GM23338 (cell line): ENCODE results near the gene MRAS. TPM values are rescaled to one million over a fixed set of nuclear protein-coding genes. Genes with fewer than 3 reads are reported as not detected.
A peak's percentile ranks its signal among the peaks of the same experiment; 100 is the strongest.

Experiments
- ATAC-seq: fragments of 200-7000 bp; cut with Tn5 transposase; 3 replicates; pipeline ENCODE4 v1.9.1; 2020
- DNase-seq: peaks from one replicate; pipeline ENCODE4 v3.0.0-alpha.2; 2015; ENCODE audit warnings: low spot score
- H2AFZ ChIP-seq: fragments of 200-600 bp; sonication (generic); 2 replicates; pipeline ENCODE4 v1.8.0; 2016; ENCODE audit warnings: antibody characterized with exemption, mild to moderate bottlenecking, moderate library complexity
- H3F3A ChIP-seq: fragments of 200-600 bp; sonication (generic); replicated peaks from 2 replicates; pipeline ENCODE4 v1.8.0; 2017; ENCODE audit warnings: antibody characterized with exemption, mixed run types, low read depth
- H3K27ac ChIP-seq: fragments of 200-600 bp; sonication (generic); 2 replicates; pipeline ENCODE4 v1.6.1; 2016; ENCODE audit warnings: low read depth
- H3K27me3 ChIP-seq: fragments of 200-600 bp; sonication (generic); 2 replicates; pipeline ENCODE4 v1.8.0; 2016; ENCODE audit warnings: mild to moderate bottlenecking, mixed run types, moderate library complexity; ENCODE audit not compliant: insufficient read depth
- H3K36me3 ChIP-seq: fragments of 200-600 bp; sonication (generic); 2 replicates; pipeline ENCODE4 v1.8.0; 2016; ENCODE audit warnings: mild to moderate bottlenecking; ENCODE audit not compliant: insufficient read depth
- H3K4me1 ChIP-seq: fragments of 200-600 bp; sonication (generic); 2 replicates; pipeline ENCODE4 v1.8.0; 2016; ENCODE audit warnings: mild to moderate bottlenecking, moderate library complexity; ENCODE audit not compliant: insufficient read depth
- H3K4me2 ChIP-seq: fragments of 200-600 bp; sonication (generic); 2 replicates; pipeline ENCODE4 v1.7.1; 2017; ENCODE audit warnings: mixed run types
- H3K4me3 ChIP-seq: fragments of 200-600 bp; sonication (generic); 2 replicates; pipeline ENCODE4 v1.6.1; 2016; ENCODE audit warnings: mixed run types
- H3K79me2 ChIP-seq: fragments of 200-600 bp; sonication (generic); replicated peaks from 2 replicates; pipeline ENCODE4 v1.8.0; 2017; ENCODE audit warnings: mild to moderate bottlenecking; ENCODE audit not compliant: insufficient read depth
- H3K9me2 ChIP-seq: fragments of 200-600 bp; sonication (generic); 2 replicates; pipeline ENCODE4 v1.8.0; 2017; ENCODE audit not compliant: insufficient read depth
- H4K20me1 ChIP-seq: fragments of 200-600 bp; sonication (generic); replicated peaks from 2 replicates; pipeline ENCODE4 v1.8.0; 2017; ENCODE audit warnings: mild to moderate bottlenecking; ENCODE audit not compliant: insufficient read depth
- H3K27ac Mint-ChIP-seq: 2 replicates; pipeline ENCODE4 v1.8.0; 2020; ENCODE audit warnings: inconsistent platforms, mild to moderate bottlenecking, moderate library complexity, mixed read lengths
- H3K27me3 Mint-ChIP-seq: 3 replicates; pipeline ENCODE4 v1.8.0; 2022; ENCODE audit warnings: low read depth, mild to moderate bottlenecking, moderate library complexity, mixed read lengths, inconsistent platforms; ENCODE audit not compliant: insufficient read depth, poor library complexity
- H3K36me3 Mint-ChIP-seq: 3 replicates; pipeline ENCODE4 v1.8.0; 2021; ENCODE audit warnings: low read depth, mild to moderate bottlenecking, inconsistent platforms, moderate library complexity, mixed read lengths
- H3K4me1 Mint-ChIP-seq: 3 replicates; pipeline ENCODE4 v1.8.0; 2020; ENCODE audit warnings: mild to moderate bottlenecking, inconsistent platforms, mixed read lengths
- H3K4me3 Mint-ChIP-seq: 3 replicates; pipeline ENCODE4 v1.8.0; 2021; ENCODE audit warnings: moderate library complexity, mild to moderate bottlenecking, inconsistent platforms, mixed read lengths
- H3K9me3 Mint-ChIP-seq: 3 replicates; pipeline ENCODE4 v1.8.0; 2020; ENCODE audit warnings: moderate library complexity, mild to moderate bottlenecking, inconsistent platforms, mixed read lengths
- CREB1 ChIP-seq: fragments of 250-450 bp; sonication (Bioruptor Pico); IDR thresholded peaks from 2 replicates; pipeline ENCODE4 v1.5.0; 2020; ENCODE audit warnings: low read depth, mild to moderate bottlenecking, moderate library complexity
- CTCF ChIP-seq, 2 experiments: fragments of 200-600 bp in 1 of 2; sonication (generic) in 1 of 2; conservative IDR thresholded peaks; 2 replicates each; pipeline versions ENCODE4 v1.5.1 to v1.6.1; 2016 to 2017; ENCODE audit warnings: antibody characterized with exemption in 2 of 2, low read depth in 2 of 2, mild to moderate bottlenecking in 2 of 2, moderate library complexity in 1 of 2
- ETS1 ChIP-seq: IDR thresholded peaks from 2 replicates; pipeline ENCODE4 v1.6.1; 2016; ENCODE audit warnings: antibody characterized with exemption
- EZH2 ChIP-seq: fragments of 200-600 bp; sonication (generic); IDR thresholded peaks from one replicate; pipeline ENCODE4 v1.8.0; 2017; ENCODE audit warnings: antibody characterized with exemption, mild to moderate bottlenecking, low read depth; ENCODE audit not compliant: unreplicated experiment
- EZH2phosphoT487 ChIP-seq: fragments of 200-600 bp; sonication (generic); IDR thresholded peaks from one replicate; pipeline ENCODE4 v1.8.1; 2018; ENCODE audit warnings: antibody characterized with exemption; ENCODE audit not compliant: unreplicated experiment
- JUNB ChIP-seq: IDR thresholded peaks from one replicate; pipeline ENCODE4 v1.6.1; 2016; ENCODE audit warnings: antibody characterized with exemption; ENCODE audit not compliant: unreplicated experiment
- NANOG ChIP-seq: IDR thresholded peaks from 2 replicates; pipeline ENCODE4 v1.6.1; 2016; ENCODE audit warnings: antibody characterized with exemption, borderline replicate concordance
- POLR2AphosphoS5 ChIP-seq: IDR thresholded peaks from 2 replicates; pipeline ENCODE4 v1.6.1; 2016; ENCODE audit warnings: antibody characterized with exemption, low read depth
- REST ChIP-seq: IDR thresholded peaks from one replicate; pipeline ENCODE4 v1.6.1; 2018; ENCODE audit warnings: antibody characterized with exemption; ENCODE audit not compliant: unreplicated experiment
- STAT1 ChIP-seq: IDR thresholded peaks from one replicate; pipeline ENCODE4 v1.6.1; 2016; ENCODE audit warnings: antibody characterized with exemption; ENCODE audit not compliant: unreplicated experiment
- ZNF114 ChIP-seq: fragments of 250-450 bp; sonication (Bioruptor Pico); IDR thresholded peaks from 2 replicates; pipeline ENCODE4 v1.5.0; 2020; ENCODE audit warnings: mild to moderate bottlenecking, moderate library complexity
- ZNF331 ChIP-seq: fragments of 250-450 bp; sonication (Bioruptor Pico); IDR thresholded peaks from 2 replicates; pipeline ENCODE4 v1.5.0; 2020; ENCODE audit warnings: low read depth, mild to moderate bottlenecking, moderate library complexity
- ZNF462 ChIP-seq: fragments of 250-450 bp; sonication (Bioruptor Pico); IDR thresholded peaks from 2 replicates; pipeline ENCODE4 v1.5.0; 2020; ENCODE audit warnings: mild to moderate bottlenecking, moderate library complexity
- polyA plus RNA-seq: library from polyadenylated mRNA; unstranded; fragments of >200 nt; fragmentation: Nextera tagmentation; extraction: Ambion mirVana; gene quantifications from 2 replicates; pipeline ENCODE4 v1.2.1, GENCODE V29; 2016
- total RNA-seq: library from RNA; depleted of rRNA; stranded (reverse); fragments of >200 nt; shearing (Covaris generic); gene quantifications from 2 replicates; pipeline ENCODE4 v1.2.3, GENCODE V29; 2014

The MRAS gene
- total and polyA plus RNA-seq, 2 experiments from 2014 or later: 9.1 to 10.2 TPM

GRCh38 chr3:138307899-138308298, 40.5 kb upstream of the MRAS start:
- Histone ChIP-seq H3F3A (no peaks in the 10 kb centered on the region), H3K79me2 (no peaks in the 10 kb centered on the region), H3K4me3 (no peak overlapping the region), H3K4me2 (no peak overlapping the region), H3K36me3 (0 out of 2 replicates have a peak, but pooled peaks cover 3% of the 10 kb centered on the region), H3K4me1 (no peaks in the 10 kb centered on the region), H4K20me1 (no peaks in the 10 kb centered on the region), H2AFZ (peak overlapping the region; percentile 50; the same call in 1 of the 2 replicates), H3K27me3 (no peaks in the 10 kb centered on the region), H3K9me2 (peaks cover 16% of the 10 kb centered on the region; the same call in 1 of the 2 replicates), H3K27ac (no peak overlapping the region)
- no peaks in the 10 kb centered on the region for H3K4me1 Mint-ChIP-seq
- no peak overlapping the region for H3K27ac Mint-ChIP-seq
- peaks cover 20% of the 10 kb centered on the region for H3K36me3 Mint-ChIP-seq
- H3K9me3 Mint-ChIP-seq: peaks cover 31% of the 10 kb centered on the region
- peaks cover 5% of the 10 kb centered on the region for H3K27me3 Mint-ChIP-seq
- no peak for ATAC-seq
- no peak for TF ChIP-seq ETS1
- no peak for TF ChIP-seq ZNF114
- TF ChIP-seq ZNF331 (CRISPR knock-in tag): no peak
- no peak for TF ChIP-seq ZNF462 (CRISPR knock-in tag)
- no peak for TF ChIP-seq CTCF (conservative IDR thresholded peaks at IDR 0.05; ENCODE audit: low read depth in 2 of 2)
- no peak for TF ChIP-seq POLR2AphosphoS5
- TF ChIP-seq JUNB: no peak
- TF ChIP-seq NANOG: no peak
- TF ChIP-seq EZH2phosphoT487: no peak
- TF ChIP-seq STAT1: no peak
- no peak for TF ChIP-seq CREB1 (CRISPR knock-in tag)
- no peak for TF ChIP-seq EZH2
- no peak for TF ChIP-seq REST
- H3K4me3 Mint-ChIP-seq: no peak overlapping the region
- no peak for DNase-seq
